Panc1 (cell line): Measurements from ENCODE around the gene TICAM2.

Experiments
- CTCF ChIP-seq: fragments of 450-650 bp; IDR thresholded peaks from 2 replicates; pipeline ENCODE4 v1.5.1; 2017; ENCODE audit warnings: mild to moderate bottlenecking
- POLR2AphosphoS5 ChIP-seq: IDR thresholded peaks from 2 replicates; pipeline ENCODE4 v1.6.1; 2012; ENCODE audit warnings: mild to moderate bottlenecking, low read depth, low read length, moderate library complexity
- REST ChIP-seq, 2 experiments: IDR thresholded peaks; 2 replicates each; pipeline ENCODE4 v1.6.1; 2011 to 2012; ENCODE audit warnings: low read depth in 2 of 2, control low read depth in 1 of 2, low read length in 1 of 2, mild to moderate bottlenecking in 1 of 2, moderate library complexity in 1 of 2; ENCODE audit not compliant: insufficient read depth in 1 of 2
- SIN3A ChIP-seq: IDR thresholded peaks from 2 replicates; pipeline ENCODE4 v1.6.1; 2012; ENCODE audit warnings: low read depth, mild to moderate bottlenecking, low read length, moderate library complexity, borderline replicate concordance; ENCODE audit not compliant: insufficient read depth
- TCF7L2 ChIP-seq: IDR thresholded peaks from 2 replicates; pipeline ENCODE4 v1.6.1; 2011; ENCODE audit warnings: mild to moderate bottlenecking, low read depth, low read length, inconsistent platforms

DNA sequence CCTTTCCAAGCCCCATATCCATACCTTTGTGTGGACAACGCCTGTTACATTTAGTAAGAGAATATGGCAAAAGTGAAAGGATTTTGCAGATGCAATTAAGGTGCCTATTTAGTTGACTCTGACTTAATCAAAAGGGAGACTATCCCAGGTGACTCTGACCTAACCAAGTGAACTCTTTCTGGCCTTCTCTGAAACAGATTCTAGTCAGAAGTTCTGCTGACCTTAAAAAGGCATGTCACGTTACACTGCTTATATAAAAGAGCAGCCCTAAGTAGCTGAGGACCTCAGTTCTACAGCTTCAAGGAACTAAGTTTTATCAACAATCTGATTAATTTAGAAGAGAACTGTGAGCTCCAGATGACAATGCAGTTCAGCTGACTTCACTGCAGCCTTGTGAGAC lies 5.7 kb upstream of the TICAM2 start:
- TF ChIP-seq CTCF = no peak
- no peak for TF ChIP-seq POLR2AphosphoS5
- no peak for TF ChIP-seq REST (IDR thresholded peaks at IDR 0.05; ENCODE audit: insufficient read depth in 1 of 2, low read depth in 2 of 2, low read length in 1 of 2)
- TF ChIP-seq TCF7L2 = no peak
- TF ChIP-seq SIN3A = no peak
